Skeletal muscle satellite cell (primary cell): ENCODE measurements around the gene GPRC5B.
A peak's percentile ranks its signal among the peaks of the same experiment; 100 is the strongest.

Experiments
- H3K27me3 ChIP-seq: 2 replicates; pipeline ENCODE4 v1.7.0; 2013; ENCODE audit warnings: low read length; ENCODE audit not compliant: control insufficient read depth, insufficient read depth
- H3K36me3 ChIP-seq: 2 replicates; pipeline ENCODE4 v1.7.0; 2013; ENCODE audit warnings: mild to moderate bottlenecking, control low read depth, low read length; ENCODE audit not compliant: insufficient read depth
- H3K4me1 ChIP-seq: 2 replicates; pipeline ENCODE4 v1.7.0; 2013; ENCODE audit warnings: low read length; ENCODE audit not compliant: control insufficient read depth, insufficient read depth
- H3K4me2 ChIP-seq: 2 replicates; pipeline ENCODE4 v1.7.0; 2013; ENCODE audit warnings: mild to moderate bottlenecking, low read length
- H3K4me3 ChIP-seq: 2 replicates; pipeline ENCODE4 v1.7.0; 2013; ENCODE audit warnings: low read length
- H3K9ac ChIP-seq: 2 replicates; pipeline ENCODE4 v1.7.0; 2013; ENCODE audit warnings: mild to moderate bottlenecking, low read depth, low read length, moderate library complexity
- H3K9me3 ChIP-seq: replicated peaks from 2 replicates; pipeline ENCODE4 v1.7.0; 2013; ENCODE audit warnings: mild to moderate bottlenecking, control low read depth, low read length

The GPRC5B gene

GRCh38 chr16:19840524-19841110, 44.0 kb downstream of the GPRC5B start:
- H3K27me3 ChIP-seq, result no peaks in the 10 kb centered on the region
- no peak overlapping the region for H3K9ac ChIP-seq
- no peak overlapping the region for H3K4me2 ChIP-seq
- H3K4me1 ChIP-seq, result peaks cover 17% of the 10 kb centered on the region
- H3K36me3 ChIP-seq, result no peaks in the 10 kb centered on the region
- no peak overlapping the region for H3K4me3 ChIP-seq
- H3K9me3 ChIP-seq, result no peaks in the 10 kb centered on the region

GRCh38 chr16:19837984-19838707, 46.5 kb downstream of the GPRC5B start:
- Histone ChIP-seq H3K4me2 (no peak overlapping the region), H3K27me3 (no peaks in the 10 kb centered on the region), H3K36me3 (no peaks in the 10 kb centered on the region), H3K9ac (no peak overlapping the region), H3K9me3 (no peaks in the 10 kb centered on the region), H3K4me1 (peaks cover 6% of the 10 kb centered on the region), H3K4me3 (no peak overlapping the region)

DNA sequence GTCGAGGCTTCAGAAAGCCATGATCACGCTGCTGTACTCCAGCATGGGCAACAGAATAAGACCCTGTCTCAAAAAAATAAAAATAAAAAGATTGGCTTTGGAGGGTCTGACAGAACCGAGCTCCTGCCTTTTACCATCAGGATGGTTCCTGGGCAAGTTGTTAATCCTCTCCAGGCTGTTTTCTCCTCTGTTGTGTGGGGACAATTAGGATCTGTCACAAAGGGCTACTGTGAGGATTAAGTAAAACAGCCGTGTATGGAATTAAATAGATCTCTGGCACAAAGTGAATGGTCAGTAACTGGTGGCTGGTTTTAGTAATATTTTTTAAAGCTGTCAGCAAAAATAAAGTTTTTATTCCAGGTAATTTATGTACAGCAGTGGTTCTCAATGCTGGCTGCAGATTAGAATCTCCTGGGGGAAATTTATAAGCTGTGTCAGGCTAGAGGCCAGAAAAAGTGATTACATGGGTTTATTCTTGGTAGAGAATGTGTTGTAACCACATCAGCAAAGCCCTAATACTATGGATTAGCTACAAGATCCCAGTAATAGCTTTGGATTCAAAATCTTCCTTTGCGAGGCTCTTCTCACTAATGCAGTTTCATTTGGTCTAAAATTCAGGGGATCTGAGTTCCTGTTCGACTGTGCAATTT, 47.2 kb downstream of the GPRC5B start:
- peaks cover 9% of the 10 kb centered on the region for H3K4me1 ChIP-seq

GRCh38 chr16:19835968-19836421, 48.7 kb downstream of the GPRC5B start:
- no peaks in the 10 kb centered on the region for H3K27me3 ChIP-seq

More for the DNA sequence above, 47.2 kb downstream of the GPRC5B start:
- no peaks in the 10 kb centered on the region for H3K9me3 ChIP-seq
- no peaks in the 10 kb centered on the region for H3K36me3 ChIP-seq
- no peak overlapping the region for H3K9ac ChIP-seq
- no peak overlapping the region for H3K4me3 ChIP-seq
- H3K4me2 ChIP-seq, result no peak overlapping the region
- H3K27me3 ChIP-seq, result no peaks in the 10 kb centered on the region

DNA sequence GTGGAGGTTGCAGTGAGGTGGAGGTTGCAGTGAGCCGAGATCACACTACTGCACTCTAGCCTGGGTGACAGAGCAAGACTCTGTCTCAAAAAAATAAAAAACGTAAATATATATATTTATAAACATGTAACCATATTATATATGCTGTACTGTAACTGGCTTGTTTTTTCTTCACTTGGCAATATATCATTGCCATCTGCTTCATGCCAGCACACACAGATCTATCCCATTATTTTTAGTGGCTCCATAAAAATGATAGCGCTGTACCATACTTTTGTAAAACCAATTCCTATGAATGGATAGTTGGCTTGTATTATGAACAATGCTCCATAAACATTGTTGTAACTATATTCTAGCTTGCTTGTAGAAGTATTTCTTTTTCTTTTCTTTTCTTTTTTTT, 49.5 kb downstream of the GPRC5B start:
- H3K4me2 ChIP-seq, result no peak overlapping the region
- H3K36me3 ChIP-seq, result no peaks in the 10 kb centered on the region
- peaks cover 24% of the 10 kb centered on the region for H3K4me1 ChIP-seq
- H3K27me3 ChIP-seq, result no peaks in the 10 kb centered on the region
- no peak overlapping the region for H3K4me3 ChIP-seq
- no peak overlapping the region for H3K9ac ChIP-seq
- H3K9me3 ChIP-seq, result no peaks in the 10 kb centered on the region

More at GRCh38 chr16:19835968-19836421, 48.7 kb downstream of the GPRC5B start:
- Histone ChIP-seq H3K4me2 (no peak overlapping the region), H3K36me3 (no peaks in the 10 kb centered on the region), H3K9ac (no peak overlapping the region), H3K4me1 (peaks cover 22% of the 10 kb centered on the region), H3K4me3 (no peak overlapping the region), H3K9me3 (no peaks in the 10 kb centered on the region)

GRCh38 chr16:19833581-19833980, 51.1 kb downstream of the GPRC5B start:
- Histone ChIP-seq H3K9me3 (no peaks in the 10 kb centered on the region), H3K36me3 (no peaks in the 10 kb centered on the region), H3K4me2 (no peak overlapping the region), H3K4me3 (no peak overlapping the region), H3K27me3 (no peaks in the 10 kb centered on the region), H3K9ac (no peak overlapping the region), H3K4me1 (peaks cover 24% of the 10 kb centered on the region)

GRCh38 chr16:19833176-19833575, 51.5 kb downstream of the GPRC5B start:
- Histone ChIP-seq H3K36me3 (no peaks in the 10 kb centered on the region), H3K4me1 (peaks cover 24% of the 10 kb centered on the region)

DNA sequence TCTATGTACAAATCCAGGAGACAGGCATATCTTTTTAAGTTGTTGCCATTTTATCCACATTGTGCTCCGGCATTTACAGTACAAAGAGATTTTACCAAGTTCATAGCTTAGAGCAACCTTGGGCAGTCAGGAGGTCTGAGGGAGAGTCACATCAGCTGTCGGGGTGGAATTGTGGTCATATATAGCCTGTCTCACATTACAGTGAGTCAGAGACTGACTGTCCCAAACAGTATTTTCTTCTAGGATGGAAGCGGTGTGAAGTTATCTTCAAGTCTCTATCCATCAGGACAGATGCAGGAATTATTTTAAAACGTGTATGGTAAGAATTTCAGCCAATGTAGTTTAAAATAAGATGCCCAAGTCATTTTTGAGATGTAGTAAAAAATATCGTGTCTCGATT, 53.0 kb downstream of the GPRC5B start:
- H3K4me2 ChIP-seq, result peak overlapping the region; percentile 49
- H3K4me1 ChIP-seq, result peaks cover 24% of the 10 kb centered on the region
- H3K27me3 ChIP-seq, result no peaks in the 10 kb centered on the region
- peak overlapping the region; percentile 39 for H3K9ac ChIP-seq
- H3K9me3 ChIP-seq, result no peaks in the 10 kb centered on the region
- H3K36me3 ChIP-seq, result no peaks in the 10 kb centered on the region
- no peak overlapping the region for H3K4me3 ChIP-seq

More at GRCh38 chr16:19833176-19833575, 51.5 kb downstream of the GPRC5B start:
- H3K9ac ChIP-seq, result no peak overlapping the region
- no peak overlapping the region for H3K4me2 ChIP-seq
- no peaks in the 10 kb centered on the region for H3K27me3 ChIP-seq
- H3K9me3 ChIP-seq, result no peaks in the 10 kb centered on the region
- no peak overlapping the region for H3K4me3 ChIP-seq

DNA sequence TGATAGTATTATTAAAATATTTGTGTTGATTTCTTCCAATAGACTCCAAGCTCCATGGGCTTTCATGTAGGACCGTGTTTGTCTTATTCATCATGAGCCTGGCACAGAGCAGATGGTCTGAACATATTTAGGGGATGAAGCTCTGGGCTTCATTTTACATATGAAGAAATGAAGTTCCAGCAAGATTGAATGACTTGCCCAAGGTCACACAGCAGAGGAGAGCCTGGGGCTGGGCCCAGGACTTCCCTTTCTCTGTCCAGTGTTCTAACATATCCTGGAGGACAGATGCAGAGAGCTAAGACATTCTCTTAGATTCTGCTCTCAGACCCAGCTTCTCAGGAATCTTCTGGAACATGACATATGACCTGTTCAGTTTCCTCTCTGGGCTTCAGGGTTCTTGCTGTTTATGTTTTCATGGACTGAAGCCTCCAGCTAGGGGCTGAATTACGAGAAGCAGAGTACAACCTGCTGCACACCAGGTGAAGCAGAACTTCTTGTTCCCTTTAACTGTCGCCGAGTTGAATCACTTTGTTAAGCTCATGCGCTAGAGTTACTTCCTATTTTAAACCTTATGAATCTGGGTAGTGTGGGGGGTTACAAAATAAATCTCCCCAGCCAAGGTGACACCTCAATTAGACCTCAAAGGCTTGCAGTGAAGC, 53.6 kb downstream of the GPRC5B start:
- Histone ChIP-seq H3K4me2 (peak overlapping the region; percentile 9), H3K4me3 (no peak overlapping the region), H3K27me3 (no peaks in the 10 kb centered on the region), H3K4me1 (peaks cover 20% of the 10 kb centered on the region), H3K36me3 (no peaks in the 10 kb centered on the region), H3K9ac (peak overlapping the region; percentile 39), H3K9me3 (no peaks in the 10 kb centered on the region)

DNA sequence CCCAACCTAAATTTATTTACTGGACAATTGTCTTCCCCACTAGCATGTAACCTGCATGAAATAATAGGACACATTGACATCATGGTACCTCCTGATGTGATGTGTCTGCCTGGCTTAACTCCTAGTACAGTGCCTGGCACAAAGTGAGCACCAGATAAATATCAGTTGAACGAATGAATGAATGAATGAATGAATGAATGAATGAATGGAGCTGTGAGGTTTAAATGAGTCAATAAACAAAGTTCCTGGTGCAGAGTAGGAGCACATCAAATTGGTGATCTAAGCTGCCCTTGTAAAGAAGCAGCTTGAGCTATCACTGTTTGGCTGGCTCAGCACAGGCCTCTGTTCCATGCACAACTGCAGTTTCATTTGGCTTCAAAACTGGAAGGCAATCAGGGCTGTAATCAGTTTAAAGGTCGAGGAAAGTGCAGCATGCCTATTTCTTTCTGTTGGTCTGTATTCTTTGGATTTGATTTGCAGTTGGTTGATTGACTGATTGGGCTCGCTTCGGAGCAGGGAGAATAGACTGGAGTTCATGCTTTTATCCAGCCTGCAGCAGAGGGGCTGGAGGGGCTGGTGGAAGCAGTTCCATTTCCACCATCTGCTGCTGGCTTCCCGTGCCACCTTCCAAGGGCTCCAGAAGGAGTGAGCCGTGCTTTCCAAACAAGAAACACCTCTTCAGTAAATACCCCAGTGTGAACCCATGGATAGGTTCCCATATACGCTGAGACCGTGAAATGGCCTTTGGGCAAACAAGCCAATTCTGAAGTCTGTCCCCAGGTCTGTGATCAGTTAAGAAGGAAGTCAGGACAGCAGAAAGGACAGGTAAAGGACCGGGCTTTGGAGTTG, 54.6 kb downstream of the GPRC5B start:
- no peak overlapping the region for H3K9ac ChIP-seq
- H3K36me3 ChIP-seq, result no peaks in the 10 kb centered on the region
- no peak overlapping the region for H3K4me3 ChIP-seq
- H3K27me3 ChIP-seq, result no peaks in the 10 kb centered on the region
- H3K4me1 ChIP-seq, result peaks cover 20% of the 10 kb centered on the region
- H3K4me2 ChIP-seq, result no peak overlapping the region
- no peaks in the 10 kb centered on the region for H3K9me3 ChIP-seq

GRCh38 chr16:19824216-19824615, 60.4 kb downstream of the GPRC5B start:
- H3K9me3 ChIP-seq, result no peaks in the 10 kb centered on the region
- H3K4me2 ChIP-seq, result no peak overlapping the region
- H3K36me3 ChIP-seq, result no peaks in the 10 kb centered on the region
- no peaks in the 10 kb centered on the region for H3K27me3 ChIP-seq
- no peak overlapping the region for H3K9ac ChIP-seq
- H3K4me3 ChIP-seq, result no peak overlapping the region
- H3K4me1 ChIP-seq, result no peaks in the 10 kb centered on the region
